Activated CD8-positive, alpha-beta memory T cell treated with anti-CD3 and anti-CD28 coated beads, Interleukin-2, amount 50 U/mL, for 48 hours (primary cell): ENCODE measurements around the gene LAMA5.

Experiments
- DNase-seq: peaks from one replicate; pipeline ENCODE4 v3.0.0-alpha.2; 2020

LAMA5 gene

GRCh38 chr20:62370115-62370806 is 3.1 kb upstream of the LAMA5 start:
- DNase-seq, result peak; percentile 78

GRCh38 chr20:62369815-62370114 is 2.7 kb upstream of the LAMA5 start:
- DNase-seq, result no peak

- no peak for DNase-seq
Observed at GRCh38 chr20:62368976-62369814, 2.1 kb upstream of the LAMA5 start.

GRCh38 chr20:62368392-62368975 is 1.4 kb upstream of the LAMA5 start:
- no peak for DNase-seq

GRCh38 chr20:62367633-62368391 is 700 bp upstream of the LAMA5 start:
- no peak for DNase-seq

- DNase-seq, result no peak
Observed at GRCh38 chr20:62366370-62367135, 559 bp downstream of the LAMA5 start.

- DNase-seq, result no peak
Observed at GRCh38 chr20:62365814-62366369, 1.2 kb downstream of the LAMA5 start.

- DNase-seq, result no peak
Observed at GRCh38 chr20:62364911-62365736, 2.0 kb downstream of the LAMA5 start.

- no peak for DNase-seq
Observed at GRCh38 chr20:62363920-62364851, 2.9 kb downstream of the LAMA5 start.

GRCh38 chr20:62362991-62363919 is 3.9 kb downstream of the LAMA5 start:
- DNase-seq, result no peak

- DNase-seq, result no peak
Observed at GRCh38 chr20:62362590-62362940, 4.5 kb downstream of the LAMA5 start.

- no peak for DNase-seq
Observed at GRCh38 chr20:62361799-62362589, 5.1 kb downstream of the LAMA5 start.

- no peak for DNase-seq
Observed at GRCh38 chr20:62360854-62361798, 6.0 kb downstream of the LAMA5 start.

GRCh38 chr20:62359491-62360121 is 7.5 kb downstream of the LAMA5 start:
- DNase-seq, result no peak

GRCh38 chr20:62359043-62359490 is 8.0 kb downstream of the LAMA5 start:
- no peak for DNase-seq
